NCI-H2171 (cell line): ENCODE data around the gene CFAP157.
A peak's percentile ranks its signal among the peaks of the same experiment; 100 is the strongest.

ENCODE experiments used
- DNase-seq: peaks from one replicate; lab custom pipeline; 2025; lab: John Stamatoyannopoulos, UW

The CFAP157 gene

GRCh38 chr9:127706836-127707241 lies at the start of gene CFAP157:
Gene CFAP157, plus strand, starts transcription at chr9:127706988. Its CDS starts 44 bp downstream, at chr9:127707032.
- DNase-seq: no peak

GRCh38 chr9:127658428-127658827 lies 48.4 kb upstream of the CFAP157 start:
- DNase-seq: peak; percentile 36

- DNase-seq: peak; percentile 100
These were observed 45.7 kb upstream of the CFAP157 start for GRCh38 chr9:127660886-127661741.

GRCh38 chr9:127662617-127663016 lies 44.2 kb upstream of the CFAP157 start:
- DNase-seq: no peak

- DNase-seq: no peak
These were observed 42.5 kb upstream of the CFAP157 start for GRCh38 chr9:127664324-127664677.

- DNase-seq: no peak
These were observed 41.9 kb upstream of the CFAP157 start for GRCh38 chr9:127664678-127665507.

GRCh38 chr9:127667127-127667844 lies 39.5 kb upstream of the CFAP157 start:
- DNase-seq: no peak

- no peak for DNase-seq
These were observed 38.9 kb upstream of the CFAP157 start for GRCh38 chr9:127667906-127668305.

GRCh38 chr9:127673234-127673633 lies 33.6 kb upstream of the CFAP157 start:
- DNase-seq: no peak

- DNase-seq: no peak
These were observed 30.1 kb upstream of the CFAP157 start for GRCh38 chr9:127676638-127677037.

- DNase-seq: no peak
These were observed 27.3 kb upstream of the CFAP157 start for GRCh38 chr9:127679506-127679905.

- no peak for DNase-seq
These were observed 26.6 kb upstream of the CFAP157 start for GRCh38 chr9:127680226-127680625.

GRCh38 chr9:127680846-127681245 lies 25.9 kb upstream of the CFAP157 start:
- no peak for DNase-seq

- no peak for DNase-seq
These were observed 24.2 kb upstream of the CFAP157 start for GRCh38 chr9:127682351-127683136.

- no peak for DNase-seq
These were observed 23.1 kb upstream of the CFAP157 start for GRCh38 chr9:127683723-127684122.

- DNase-seq: no peak
These were observed 22.2 kb upstream of the CFAP157 start for GRCh38 chr9:127684576-127684975.

- no peak for DNase-seq
These were observed 20.1 kb upstream of the CFAP157 start for GRCh38 chr9:127686461-127687393.

GRCh38 chr9:127689329-127690000 lies 17.3 kb upstream of the CFAP157 start:
- no peak for DNase-seq

- no peak for DNase-seq
These were observed 16.1 kb upstream of the CFAP157 start for GRCh38 chr9:127690735-127691134.

- no peak for DNase-seq
These were observed 14.7 kb upstream of the CFAP157 start for GRCh38 chr9:127692071-127692470.
